ENCODE results near the gene PMEPA1.

DNA sequence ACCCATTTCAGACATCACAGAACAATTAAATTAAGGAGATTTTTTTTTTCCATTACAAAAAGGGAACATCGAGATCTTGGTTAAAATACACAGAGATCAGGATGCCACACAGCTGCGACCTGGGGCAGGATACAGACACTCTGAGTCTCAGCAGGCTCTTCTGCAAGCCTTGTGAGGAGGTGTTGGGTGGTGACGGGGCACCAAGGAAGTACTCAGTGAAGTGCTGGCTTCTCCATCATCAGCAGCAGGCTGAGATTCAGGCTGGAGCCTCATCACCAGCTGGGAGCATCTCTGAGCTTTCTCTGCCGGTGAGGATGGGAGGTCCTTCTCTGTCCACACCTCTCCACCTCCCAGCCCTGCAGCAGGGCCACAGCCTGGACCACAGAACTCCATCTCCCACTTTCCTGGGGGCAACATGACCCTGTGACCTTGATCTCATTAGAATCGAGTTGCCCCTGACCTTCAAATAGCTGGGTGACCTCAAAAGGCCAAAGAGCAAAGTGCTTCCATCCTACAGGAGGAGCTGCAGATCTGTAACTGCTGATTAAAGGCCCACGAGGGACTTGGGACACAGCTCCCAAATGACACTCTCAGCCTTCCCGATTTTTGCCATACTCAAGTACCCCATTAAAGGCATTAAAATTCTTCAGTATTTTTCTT lies 16.0 kb downstream of the PMEPA1 start:
- TF ChIP-seq TAF1 (conservative IDR thresholded peaks at IDR 0.05) (no peak), FOXA1 (IDR thresholded peaks at IDR 0.05) (no peak), ATF3 (IDR thresholded peaks at IDR 0.05) (no peak), HNF4G (IDR thresholded peaks at IDR 0.05) (no peak), RAD21 (IDR thresholded peaks at IDR 0.05) (no peak), YY1 (IDR thresholded peaks at IDR 0.05) (no peak)
- TF ChIP-seq, protein P1, sequence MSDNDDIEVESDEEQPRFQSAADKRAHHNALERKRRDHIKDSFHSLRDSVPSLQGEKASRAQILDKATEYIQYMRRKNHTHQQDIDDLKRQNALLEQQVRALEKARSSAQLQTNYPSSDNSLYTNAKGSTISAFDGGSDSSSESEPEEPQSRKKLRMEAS (IDR thresholded peaks at IDR 0.05): no peak
